GM21423 (cell line): ENCODE measurements around the gene ZNF503.
A peak's percentile ranks its signal among the peaks of the same experiment; 100 is the strongest.

Experiments used
- ATAC-seq: cut with Tn5 transposase; IDR thresholded peaks from one replicate; pipeline ENCODE4 v1.9.1; 2021; ENCODE audit warnings: mild to moderate bottlenecking, moderate library complexity; ENCODE audit not compliant: unreplicated experiment

ZNF503 gene, protein sequence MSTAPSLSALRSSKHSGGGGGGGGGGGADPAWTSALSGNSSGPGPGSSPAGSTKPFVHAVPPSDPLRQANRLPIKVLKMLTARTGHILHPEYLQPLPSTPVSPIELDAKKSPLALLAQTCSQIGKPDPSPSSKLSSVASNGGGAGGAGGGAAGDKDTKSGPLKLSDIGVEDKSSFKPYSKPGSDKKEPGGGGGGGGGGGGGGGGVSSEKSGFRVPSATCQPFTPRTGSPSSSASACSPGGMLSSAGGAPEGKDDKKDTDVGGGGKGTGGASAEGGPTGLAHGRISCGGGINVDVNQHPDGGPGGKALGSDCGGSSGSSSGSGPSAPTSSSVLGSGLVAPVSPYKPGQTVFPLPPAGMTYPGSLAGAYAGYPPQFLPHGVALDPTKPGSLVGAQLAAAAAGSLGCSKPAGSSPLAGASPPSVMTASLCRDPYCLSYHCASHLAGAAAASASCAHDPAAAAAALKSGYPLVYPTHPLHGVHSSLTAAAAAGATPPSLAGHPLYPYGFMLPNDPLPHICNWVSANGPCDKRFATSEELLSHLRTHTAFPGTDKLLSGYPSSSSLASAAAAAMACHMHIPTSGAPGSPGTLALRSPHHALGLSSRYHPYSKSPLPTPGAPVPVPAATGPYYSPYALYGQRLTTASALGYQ

DNA sequence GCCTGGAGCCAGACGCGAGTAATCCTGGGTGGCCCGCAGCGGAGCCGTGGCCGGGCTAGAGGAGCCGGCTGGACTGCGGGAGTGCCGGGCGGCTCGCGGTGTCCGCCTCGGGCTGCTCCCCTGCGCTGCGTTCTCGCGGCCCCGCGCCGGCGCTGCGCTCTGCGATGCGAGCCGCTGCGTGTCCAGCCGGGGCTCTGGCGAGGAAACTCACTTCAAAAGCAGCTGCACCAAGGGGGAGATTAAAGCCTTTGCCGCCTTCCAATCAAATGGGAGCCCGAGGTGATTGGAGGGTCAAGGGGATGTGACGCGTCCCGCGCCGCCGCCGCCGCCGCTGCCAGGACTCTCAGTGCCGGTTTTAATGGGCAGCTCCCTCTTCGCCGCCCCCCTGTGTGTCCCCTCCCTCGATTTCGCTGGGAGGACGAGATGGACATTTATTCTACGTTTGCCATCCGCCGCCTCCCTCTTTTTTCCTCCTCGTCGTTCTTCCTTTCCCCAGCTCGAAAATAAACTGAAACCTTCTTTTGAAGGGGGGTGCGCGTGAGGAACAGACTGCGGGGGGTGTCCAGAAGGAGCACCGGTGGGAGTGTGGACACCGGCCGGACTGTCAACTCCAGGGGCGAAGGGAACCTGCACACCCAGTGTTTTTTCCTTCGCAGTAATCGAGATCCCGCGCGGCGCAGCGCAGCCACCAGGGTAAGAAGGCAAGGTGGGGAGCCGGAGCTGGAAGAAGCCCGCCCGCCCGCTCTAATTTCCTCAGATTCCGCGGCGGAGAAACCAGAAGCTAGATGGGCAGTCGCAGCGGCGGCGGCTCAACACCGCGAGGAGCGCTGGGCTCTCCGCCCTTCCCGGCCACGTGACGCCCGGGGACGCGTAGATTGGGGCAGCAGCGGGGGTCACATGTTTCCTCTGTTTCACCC lies at the start of gene ZNF503:
Gene ZNF503 (minus strand): TSS at position 196 of the 917 bp plus-strand sequence. CDS start 345 bp downstream, outside the sequence.
- peak; percentile 51 for ATAC-seq

GRCh38 chr10:75450644-75451640 lies 49.4 kb upstream of the ZNF503 start:
- ATAC-seq, result no peak

GRCh38 chr10:75450075-75450445 lies 48.5 kb upstream of the ZNF503 start:
- ATAC-seq, result no peak

GRCh38 chr10:75449382-75450074 lies 48.0 kb upstream of the ZNF503 start:
- no peak for ATAC-seq

- no peak for ATAC-seq
Measured at GRCh38 chr10:75448166-75448565, 46.6 kb upstream of the ZNF503 start.

GRCh38 chr10:75446508-75446907 lies 44.9 kb upstream of the ZNF503 start:
- no peak for ATAC-seq

GRCh38 chr10:75444781-75445386 lies 43.3 kb upstream of the ZNF503 start:
- ATAC-seq, result no peak

DNA sequence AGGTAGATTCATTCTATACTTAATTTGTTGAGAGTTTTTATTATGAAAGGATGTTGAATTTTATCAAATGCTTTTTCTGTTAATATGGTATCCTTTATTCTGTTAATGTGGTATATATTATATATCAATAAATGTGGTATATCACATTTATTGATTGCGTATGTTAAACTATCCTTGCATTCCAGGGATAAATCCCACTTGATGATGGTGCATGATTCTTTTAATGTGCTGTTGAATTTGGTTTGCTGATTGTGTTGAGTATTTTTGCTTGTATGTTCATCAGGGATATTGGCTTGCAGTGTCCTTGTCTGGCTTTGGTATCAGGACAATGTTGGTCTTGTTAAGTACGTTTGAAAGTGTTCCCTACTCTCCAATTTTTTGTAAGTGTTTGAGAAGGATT lies 41.8 kb upstream of the ZNF503 start:
- no peak for ATAC-seq

DNA sequence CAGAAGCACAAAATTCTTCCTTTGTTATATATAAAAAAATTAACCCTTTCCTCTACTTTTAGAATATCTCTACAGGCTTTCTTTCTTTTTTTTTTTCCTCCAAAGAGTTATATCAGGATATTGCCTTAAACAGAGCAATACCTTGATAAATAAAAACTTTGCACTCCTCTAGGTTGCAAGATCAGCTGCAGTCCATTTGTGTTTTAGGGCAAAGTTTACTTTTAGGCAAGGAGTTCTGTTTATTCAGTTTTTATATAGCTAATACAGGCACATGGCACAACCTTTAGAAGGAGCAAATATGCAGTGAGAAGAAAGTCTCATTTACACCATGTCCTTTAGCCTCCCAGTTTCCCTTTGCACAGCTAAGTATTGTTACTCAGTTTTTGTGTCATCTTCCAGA lies 40.1 kb upstream of the ZNF503 start:
- no peak for ATAC-seq

- no peak for ATAC-seq
Measured at GRCh38 chr10:75441196-75441595, 39.6 kb upstream of the ZNF503 start.

GRCh38 chr10:75440271-75440793 lies 38.8 kb upstream of the ZNF503 start:
- no peak for ATAC-seq

- ATAC-seq, result no peak
Measured at GRCh38 chr10:75439811-75440210, 38.2 kb upstream of the ZNF503 start.

- ATAC-seq, result no peak
Measured at GRCh38 chr10:75438275-75438674, 36.7 kb upstream of the ZNF503 start.

GRCh38 chr10:75437693-75438092 lies 36.1 kb upstream of the ZNF503 start:
- ATAC-seq, result no peak

DNA sequence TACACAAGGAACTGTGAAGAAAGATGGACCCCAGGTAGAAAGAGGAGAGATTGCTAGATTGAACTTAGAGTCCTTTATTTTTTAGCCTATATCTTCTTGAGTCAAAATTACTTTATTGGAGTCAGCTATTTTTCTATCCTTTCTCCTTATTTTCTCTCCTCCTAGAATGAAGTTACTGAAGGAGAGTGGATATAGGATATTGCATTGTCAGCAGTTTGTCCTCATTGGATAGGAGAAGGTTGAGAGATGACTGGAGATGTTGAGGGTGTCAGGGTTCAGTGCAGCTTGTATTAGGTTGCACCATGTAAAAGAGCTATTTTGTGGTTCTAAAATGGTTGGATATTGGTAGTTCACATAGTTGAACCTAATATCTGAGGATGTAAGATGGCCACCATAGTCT lies 35.3 kb upstream of the ZNF503 start:
- ATAC-seq, result no peak

- no peak for ATAC-seq
Measured at GRCh38 chr10:75435291-75435690, 33.7 kb upstream of the ZNF503 start.

DNA sequence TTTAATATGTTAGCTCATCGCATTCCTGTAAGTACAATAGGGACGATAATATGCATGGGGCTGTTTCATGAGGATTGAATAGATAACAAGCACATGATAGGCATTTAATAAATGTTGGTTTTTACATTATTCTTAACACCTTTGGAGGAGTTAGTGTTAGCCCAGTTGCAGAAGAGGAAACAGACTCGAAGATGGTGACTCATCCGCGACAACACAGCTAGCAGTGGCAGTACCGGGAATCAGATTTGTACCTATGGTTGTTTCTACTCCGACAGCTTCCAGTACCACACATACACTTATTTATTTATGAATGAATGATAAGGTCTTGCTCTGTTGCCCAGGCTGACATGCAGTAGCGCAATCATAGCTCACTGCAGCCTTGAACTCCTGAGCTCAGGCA lies 32.7 kb upstream of the ZNF503 start:
- no peak for ATAC-seq

DNA sequence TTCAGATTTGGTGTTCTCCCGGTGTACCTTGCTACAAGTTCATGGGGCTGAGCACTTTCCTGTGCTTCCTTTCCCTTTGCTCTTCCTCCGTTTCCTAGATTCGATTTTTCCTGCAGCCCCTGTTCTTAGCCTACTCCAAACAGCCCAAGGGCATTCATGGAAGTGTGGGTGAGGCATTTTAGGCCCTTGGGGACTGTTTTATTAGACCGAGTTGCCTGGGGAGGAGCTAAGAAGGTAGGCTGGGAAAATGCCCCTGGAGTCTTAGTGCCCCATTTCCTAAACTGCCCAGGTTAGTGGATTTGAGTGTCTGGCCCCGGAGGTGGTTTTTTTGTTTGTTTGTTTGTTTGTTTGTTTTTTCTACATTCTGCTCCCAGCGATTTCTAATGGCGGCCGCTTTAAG lies 31.7 kb upstream of the ZNF503 start:
- no peak for ATAC-seq

- ATAC-seq, result no peak
Measured at GRCh38 chr10:75432763-75433162, 31.2 kb upstream of the ZNF503 start.
